Keratinocyte (primary cell): ENCODE measurements around the gene WNK2.

Experiments used
- CTCF ChIP-seq, 3 experiments: IDR thresholded peaks in 1 of 3; conservative IDR thresholded peaks in 1 of 3; optimal IDR thresholded peaks in 1 of 3; 2 replicates in 2 of 3; 3 replicates in 1 of 3; pipeline versions ENCODE3 to v1.5.1; 2011; ENCODE audit warnings: low read length in 3 of 3, mild to moderate bottlenecking in 3 of 3, moderate library complexity in 2 of 3, control low read depth in 1 of 3, inconsistent platforms in 1 of 3; ENCODE audit not compliant: insufficient read depth in 2 of 3; ENCODE audit errors: extremely low read depth in 1 of 3
- EZH2 ChIP-seq: IDR thresholded peaks from one replicate; pipeline ENCODE4 v1.6.1; 2012; ENCODE audit warnings: inconsistent platforms, mild to moderate bottlenecking, low read length, moderate library complexity

- no peak for TF ChIP-seq EZH2
- TF ChIP-seq CTCF (optimal IDR thresholded peaks at IDR 0.05 in 1 of 3, IDR thresholded peaks at IDR 0.05 in 1 of 3, conservative IDR thresholded peaks at IDR 0.05 in 1 of 3; ENCODE audit: extremely low read depth in 1 of 3, insufficient read depth in 2 of 3, low read length in 3 of 3): no peak
Measured at GRCh38 chr9:93244101-93244500, 60.2 kb downstream of the WNK2 start.
